Panc1 (cell line): ENCODE measurements around the gene SSX1.
"Not testable (repeated sequence)": the region's sequence is repeated elsewhere in the genome, so short reads cannot be mapped to it uniquely, and the experiment has no call there.

Experiments
- CTCF ChIP-seq: fragments of 450-650 bp; IDR thresholded peaks from 2 replicates; pipeline ENCODE4 v1.5.1; 2017; ENCODE audit warnings: mild to moderate bottlenecking
- POLR2AphosphoS5 ChIP-seq: IDR thresholded peaks from 2 replicates; pipeline ENCODE4 v1.6.1; 2012; ENCODE audit warnings: mild to moderate bottlenecking, low read depth, low read length, moderate library complexity
- SIN3A ChIP-seq: IDR thresholded peaks from 2 replicates; pipeline ENCODE4 v1.6.1; 2012; ENCODE audit warnings: low read depth, mild to moderate bottlenecking, low read length, moderate library complexity, borderline replicate concordance; ENCODE audit not compliant: insufficient read depth
- TF ChIP-seq, protein P1 (sequence below), 2 experiments: IDR thresholded peaks; 2 replicates each; pipeline ENCODE4 v1.6.1; 2011 to 2012; ENCODE audit warnings: low read depth in 2 of 2, control low read depth in 1 of 2, low read length in 1 of 2, mild to moderate bottlenecking in 1 of 2, moderate library complexity in 1 of 2; ENCODE audit not compliant: insufficient read depth in 1 of 2

DNA sequence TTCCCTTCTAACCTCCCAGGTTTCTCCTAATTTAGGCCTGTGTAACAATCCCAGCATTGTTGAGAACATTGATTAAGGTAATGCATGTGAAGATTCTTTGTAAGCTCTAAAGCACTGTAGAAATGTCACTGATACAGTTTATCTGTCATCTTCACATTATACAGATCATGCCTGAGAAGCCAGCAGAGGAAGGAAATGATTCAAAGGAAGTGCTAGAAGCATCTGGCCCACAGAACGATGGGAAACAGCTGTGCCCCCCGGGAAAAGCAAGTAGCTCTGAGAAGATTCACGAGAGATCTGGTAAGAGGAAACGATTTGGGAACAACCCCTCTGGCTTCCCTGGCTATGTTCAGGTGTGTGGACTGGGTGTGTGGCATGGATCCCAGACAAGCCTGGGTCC, 40.9 kb upstream of the SSX1 start:
- not testable (repeated sequence) for TF ChIP-seq CTCF, POLR2AphosphoS5, SIN3A
- TF ChIP-seq, protein P1, sequence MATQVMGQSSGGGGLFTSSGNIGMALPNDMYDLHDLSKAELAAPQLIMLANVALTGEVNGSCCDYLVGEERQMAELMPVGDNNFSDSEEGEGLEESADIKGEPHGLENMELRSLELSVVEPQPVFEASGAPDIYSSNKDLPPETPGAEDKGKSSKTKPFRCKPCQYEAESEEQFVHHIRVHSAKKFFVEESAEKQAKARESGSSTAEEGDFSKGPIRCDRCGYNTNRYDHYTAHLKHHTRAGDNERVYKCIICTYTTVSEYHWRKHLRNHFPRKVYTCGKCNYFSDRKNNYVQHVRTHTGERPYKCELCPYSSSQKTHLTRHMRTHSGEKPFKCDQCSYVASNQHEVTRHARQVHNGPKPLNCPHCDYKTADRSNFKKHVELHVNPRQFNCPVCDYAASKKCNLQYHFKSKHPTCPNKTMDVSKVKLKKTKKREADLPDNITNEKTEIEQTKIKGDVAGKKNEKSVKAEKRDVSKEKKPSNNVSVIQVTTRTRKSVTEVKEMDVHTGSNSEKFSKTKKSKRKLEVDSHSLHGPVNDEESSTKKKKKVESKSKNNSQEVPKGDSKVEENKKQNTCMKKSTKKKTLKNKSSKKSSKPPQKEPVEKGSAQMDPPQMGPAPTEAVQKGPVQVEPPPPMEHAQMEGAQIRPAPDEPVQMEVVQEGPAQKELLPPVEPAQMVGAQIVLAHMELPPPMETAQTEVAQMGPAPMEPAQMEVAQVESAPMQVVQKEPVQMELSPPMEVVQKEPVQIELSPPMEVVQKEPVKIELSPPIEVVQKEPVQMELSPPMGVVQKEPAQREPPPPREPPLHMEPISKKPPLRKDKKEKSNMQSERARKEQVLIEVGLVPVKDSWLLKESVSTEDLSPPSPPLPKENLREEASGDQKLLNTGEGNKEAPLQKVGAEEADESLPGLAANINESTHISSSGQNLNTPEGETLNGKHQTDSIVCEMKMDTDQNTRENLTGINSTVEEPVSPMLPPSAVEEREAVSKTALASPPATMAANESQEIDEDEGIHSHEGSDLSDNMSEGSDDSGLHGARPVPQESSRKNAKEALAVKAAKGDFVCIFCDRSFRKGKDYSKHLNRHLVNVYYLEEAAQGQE (IDR thresholded peaks at IDR 0.05; ENCODE audit: insufficient read depth in 1 of 2, low read depth in 2 of 2, low read length in 1 of 2): not testable (repeated sequence)
